ENCODE results near the gene AFMID.

Gene AFMID

GRCh38 chr17:78226759-78227454 is 39.7 kb downstream of the AFMID start:
- TF ChIP-seq CTCF (IDR thresholded peaks at IDR 0.05; ENCODE audit: low read depth, low read length) = no peak
- DNase-seq (ENCODE audit: extremely low read depth, low read depth) = no peak

- DNase-seq (ENCODE audit: extremely low read depth, low read depth) = no peak
Measured at GRCh38 chr17:78227455-78227916, 40.3 kb downstream of the AFMID start.

GRCh38 chr17:78228176-78228575 is 41.0 kb downstream of the AFMID start:
- DNase-seq (ENCODE audit: extremely low read depth, low read depth) = no peak
- no peak for TF ChIP-seq CTCF (IDR thresholded peaks at IDR 0.05; ENCODE audit: low read depth, low read length)

More at GRCh38 chr17:78227455-78227916, 40.3 kb downstream of the AFMID start:
- TF ChIP-seq CTCF (IDR thresholded peaks at IDR 0.05; ENCODE audit: low read depth, low read length) = no peak

- TF ChIP-seq CTCF (IDR thresholded peaks at IDR 0.05; ENCODE audit: low read depth, low read length) = no peak
- DNase-seq (ENCODE audit: extremely low read depth, low read depth) = no peak
Measured at GRCh38 chr17:78230252-78230962, 43.2 kb downstream of the AFMID start.

GRCh38 chr17:78230996-78231935 is 44.1 kb downstream of the AFMID start, which contains the start of gene TMEM235:
Gene TMEM235 (plus strand): TSS chr17:78231631. CDS start chr17:78232024, 393 bp downstream.
- TF ChIP-seq CTCF (IDR thresholded peaks at IDR 0.05; ENCODE audit: low read depth, low read length) = no peak
- DNase-seq (ENCODE audit: extremely low read depth, low read depth) = no peak

GRCh38 chr17:78231991-78232858 is 45.1 kb downstream of the AFMID start:
- no peak for TF ChIP-seq CTCF (IDR thresholded peaks at IDR 0.05; ENCODE audit: low read depth, low read length)
- DNase-seq (ENCODE audit: extremely low read depth, low read depth) = no peak

Measured in AG09319 (cell line).